Thymus (tissue), 11 donors: ENCODE results near the gene PLIN5. TPM values are rescaled to one million over a fixed set of nuclear protein-coding genes. Genes with fewer than 3 reads are reported as not detected.

Source experiments
- DNase-seq, 9 donors: peaks; one replicate each; pipeline ENCODE4 v3.0.0-alpha.2; 2013; ENCODE audit warnings: low spot score in 9 of 9, low read depth in 6 of 9, missing footprints in 1 of 9
- H3K27ac ChIP-seq, 2 donors: one replicate each; pipeline ENCODE4 v1.5.1; 2013; ENCODE audit warnings: control low read depth in 1 of 2, low read depth in 1 of 2, low read length in 1 of 2, mild to moderate bottlenecking in 1 of 2, moderate library complexity in 1 of 2
- H3K27me3 ChIP-seq, 2 donors: one replicate each; pipeline ENCODE4 v1.5.1; 2013; ENCODE audit warnings: low read length in 1 of 2; ENCODE audit not compliant: control insufficient read depth in 2 of 2, insufficient read depth in 1 of 2
- H3K36me3 ChIP-seq, 2 donors: one replicate each; pipeline ENCODE4 v1.5.1; 2013; ENCODE audit warnings: low read length in 1 of 2, mild to moderate bottlenecking in 1 of 2, moderate library complexity in 1 of 2; ENCODE audit not compliant: control insufficient read depth in 2 of 2, insufficient read depth in 2 of 2
- H3K4me1 ChIP-seq, 2 donors: one replicate each; pipeline ENCODE4 v1.5.1; 2013; ENCODE audit warnings: low read length in 2 of 2; ENCODE audit not compliant: control insufficient read depth in 2 of 2, insufficient read depth in 2 of 2
- H3K4me3 ChIP-seq, 2 donors: one replicate each; pipeline ENCODE4 v1.5.1; 2013; ENCODE audit warnings: low read length in 2 of 2, control low read depth in 1 of 2, mild to moderate bottlenecking in 1 of 2
- H3K9me3 ChIP-seq, 2 donors: one replicate each; pipeline ENCODE4 v1.5.1; 2013; ENCODE audit warnings: low read length in 1 of 2, mild to moderate bottlenecking in 1 of 2; ENCODE audit not compliant: control insufficient read depth in 2 of 2, insufficient read depth in 1 of 2
- WGBS: extraction: QIAGEN DNeasy Blood & Tissue Kit; methylation state at CpG from one replicate; pipeline ENCODE4 v1.1.7; 2013; 5-methylcytosine and 5-hydroxymethylcytosine counted together
- polyA plus RNA-seq: library from polyadenylated mRNA; stranded (reverse); fragments of 200-250 nt; gene quantifications from one replicate; pipeline ENCODE4 v1.2.3, GENCODE V29; 2013
- total RNA-seq: library from RNA; stranded (reverse); fragments of 120-200 nt; gene quantifications from one replicate; pipeline ENCODE4 v1.2.4, GENCODE V29; 2013
- donor health status: healthy.

Gene PLIN5
- total and polyA plus RNA-seq, 2 donors, result 1.2 to 12.3 TPM

DNA sequence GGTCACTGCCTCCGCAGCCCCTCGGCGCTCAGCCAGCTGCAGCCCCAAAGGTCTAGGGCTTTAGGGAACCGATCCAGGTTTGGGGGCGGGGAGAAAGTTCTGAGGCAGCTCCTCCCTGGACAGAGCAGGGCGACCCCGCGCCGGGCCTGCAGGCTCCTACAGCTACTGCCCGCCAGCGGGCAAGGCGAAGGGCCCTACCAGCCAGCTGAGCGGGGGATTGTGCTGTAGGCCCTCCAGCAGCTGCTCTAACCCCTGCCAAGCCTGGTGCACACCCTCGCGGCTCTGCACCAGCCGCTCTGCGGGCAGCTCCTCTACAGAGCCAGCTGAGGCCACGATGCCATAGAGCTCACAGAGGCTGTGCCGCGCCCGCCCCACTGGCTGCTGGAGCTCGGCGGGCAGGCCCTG, 30.7 kb downstream of the PLIN5 start:
- H3K4me1 ChIP-seq, result no peaks in the 10 kb centered on the region
- 96% methylated on average over 23 of the region's 23 CpGs for WGBS
- no peaks in the 10 kb centered on the region for H3K9me3 ChIP-seq
- H3K27me3 ChIP-seq, result no peaks in the 10 kb centered on the region
- H3K27ac ChIP-seq, result no peak overlapping the region
- peaks cover 30 to 54% of the 10 kb centered on the region in 2 donors for H3K36me3 ChIP-seq
- DNase-seq, result no peak
- no peak overlapping the region for H3K4me3 ChIP-seq

DNA sequence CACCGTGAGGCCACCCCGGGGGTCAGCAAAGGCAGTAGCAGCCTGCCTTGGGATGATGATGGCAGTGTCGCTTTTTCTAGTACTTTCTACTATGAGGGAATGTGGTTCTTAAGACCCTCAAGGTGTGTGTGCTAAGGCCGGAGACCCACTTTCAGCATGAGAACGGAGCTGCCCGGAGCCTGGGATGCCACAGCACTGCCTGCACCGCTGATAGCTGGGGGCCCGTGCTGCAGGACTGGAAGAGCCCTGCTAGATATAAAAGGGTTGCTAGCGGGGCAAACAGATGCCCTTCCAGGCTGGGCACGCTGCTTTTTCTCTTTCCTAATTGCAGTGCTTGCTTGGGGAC, 31.2 kb downstream of the PLIN5 start:
- Histone ChIP-seq H3K36me3 (peaks cover 31 to 56% of the 10 kb centered on the region in 2 donors), H3K4me3 (no peak overlapping the region), H3K9me3 (no peaks in the 10 kb centered on the region), H3K27ac (peak overlapping the region in 1 of 2 donors; percentile 8), H3K4me1 (no peaks in the 10 kb centered on the region), H3K27me3 (no peaks in the 10 kb centered on the region)
- 98% methylated on average over 10 of the region's 10 CpGs for WGBS
- no peak for DNase-seq

- peak overlapping the region in 1 of 2 donors; percentile 8 for H3K27ac ChIP-seq
- DNase-seq, result no peak
- no peaks in the 10 kb centered on the region for H3K4me1 ChIP-seq
- no peak overlapping the region for H3K4me3 ChIP-seq
- H3K36me3 ChIP-seq, result peaks cover 36 to 61% of the 10 kb centered on the region in 2 donors
- no peaks in the 10 kb centered on the region for H3K27me3 ChIP-seq
- 98% methylated on average over 25 of the region's 25 CpGs for WGBS
- no peaks in the 10 kb centered on the region for H3K9me3 ChIP-seq
Measured at GRCh38 chr19:4503132-4503824, 31.7 kb downstream of the PLIN5 start.

DNA sequence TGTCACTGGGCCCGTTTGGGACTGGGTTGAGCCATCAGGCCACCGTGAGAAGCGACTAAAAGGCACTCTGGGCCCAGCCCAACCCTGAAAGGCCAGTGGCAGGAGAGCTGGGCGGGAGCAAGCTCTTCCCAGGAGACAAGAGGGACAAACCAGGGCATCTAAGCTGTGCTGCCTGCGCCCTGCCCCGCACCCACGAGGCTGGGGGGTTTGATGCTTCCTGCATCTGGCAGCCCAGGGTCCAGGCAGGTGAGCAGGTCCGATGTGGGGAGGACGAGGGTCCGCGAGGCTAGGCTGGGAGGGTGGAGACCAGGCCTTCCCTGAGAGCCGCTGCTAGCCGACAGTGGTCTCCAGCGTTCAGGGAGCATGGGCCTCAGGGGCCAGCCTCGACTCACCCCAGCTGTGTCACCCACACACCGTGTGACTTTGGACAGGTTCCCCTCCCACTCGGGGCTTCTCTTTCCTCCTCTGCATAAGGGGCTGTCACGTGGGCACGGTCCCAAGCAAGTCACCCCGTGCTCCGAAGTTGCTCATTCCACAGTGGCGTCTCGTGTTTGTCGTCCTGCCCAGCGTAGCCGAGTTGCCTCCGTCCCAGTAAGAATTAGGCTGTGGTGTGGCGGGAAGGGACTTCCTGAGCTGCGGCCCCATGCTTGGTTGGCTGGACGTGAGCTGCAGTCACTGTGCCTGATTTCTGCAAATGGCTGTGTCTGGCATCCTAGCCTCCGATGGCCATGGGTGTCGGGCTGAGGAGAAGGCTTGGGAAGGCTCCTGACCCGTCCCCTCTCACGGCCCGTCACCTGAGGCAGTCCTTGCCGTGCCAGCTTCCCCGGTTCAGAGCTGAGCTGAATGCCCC, 32.5 kb downstream of the PLIN5 start:
- H3K9me3 ChIP-seq, result no peaks in the 10 kb centered on the region
- DNase-seq, result no peak
- H3K27ac ChIP-seq, result no peak overlapping the region
- WGBS, result 97% methylated on average over 37 of the region's 37 CpGs
- peaks cover 44 to 68% of the 10 kb centered on the region in 2 donors for H3K36me3 ChIP-seq
- H3K4me3 ChIP-seq, result no peak overlapping the region
- no peaks in the 10 kb centered on the region for H3K27me3 ChIP-seq
- no peaks in the 10 kb centered on the region for H3K4me1 ChIP-seq

GRCh38 chr19:4501691-4502090, 33.3 kb downstream of the PLIN5 start:
- no peak for DNase-seq
- H3K27me3 ChIP-seq, result no peaks in the 10 kb centered on the region
- no peaks in the 10 kb centered on the region for H3K4me1 ChIP-seq
- H3K9me3 ChIP-seq, result no peaks in the 10 kb centered on the region
- H3K36me3 ChIP-seq, result peaks cover 46 to 77% of the 10 kb centered on the region in 2 donors
- 97% methylated on average over 25 of the region's 25 CpGs for WGBS
- H3K27ac ChIP-seq, result no peak overlapping the region
- H3K4me3 ChIP-seq, result no peak overlapping the region

DNA sequence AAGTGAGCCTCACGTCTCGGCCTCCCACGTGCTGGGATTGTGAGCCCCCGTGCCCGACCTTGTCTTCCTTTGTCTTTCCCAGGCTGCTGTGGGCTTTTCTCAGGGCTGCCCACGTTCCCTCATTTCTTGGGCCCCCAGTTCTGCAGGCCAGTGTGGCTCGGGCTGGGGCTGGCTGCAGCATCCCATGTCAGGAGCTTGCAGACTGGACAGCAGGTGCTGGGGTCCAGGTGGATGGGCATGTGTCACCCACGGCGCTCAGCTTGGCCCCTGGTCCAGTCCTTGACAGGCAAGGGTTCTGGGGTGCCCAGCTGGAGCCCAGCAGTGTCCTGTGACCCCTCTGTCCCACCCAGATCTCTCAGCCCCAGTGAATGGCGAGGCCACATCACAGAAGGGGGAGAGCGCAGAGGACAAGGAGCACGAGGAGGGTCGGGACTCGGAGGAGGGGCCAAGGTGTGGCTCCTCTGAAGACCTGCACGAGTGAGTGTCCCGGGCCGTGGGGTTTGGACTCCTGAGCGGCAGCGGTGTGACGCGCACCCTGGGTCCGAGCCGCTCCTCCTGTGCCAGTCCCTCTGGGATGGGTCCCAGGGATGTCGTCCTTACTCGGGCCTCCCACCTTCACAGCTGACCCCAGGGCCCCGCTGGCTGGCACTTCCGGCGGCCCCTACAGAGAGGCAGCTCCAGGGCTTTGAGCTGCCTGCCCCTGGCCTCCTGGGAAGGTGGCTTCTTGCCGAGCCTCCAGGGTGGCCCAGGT, 34.0 kb downstream of the PLIN5 start:
- WGBS, result 98% methylated on average over 29 of the region's 29 CpGs
- DNase-seq, result no peak

GRCh38 chr19:4499855-4500254, 35.2 kb downstream of the PLIN5 start:
- H3K4me3 ChIP-seq, result no peak overlapping the region
- H3K27me3 ChIP-seq, result no peaks in the 10 kb centered on the region
- peaks cover 56 to 84% of the 10 kb centered on the region in 2 donors for H3K36me3 ChIP-seq
- no peaks in the 10 kb centered on the region for H3K9me3 ChIP-seq
- H3K4me1 ChIP-seq, result no peaks in the 10 kb centered on the region
- DNase-seq, result no peak
- WGBS, result over 99% methylated on average over 15 of the region's 15 CpGs
- no peak overlapping the region for H3K27ac ChIP-seq

More for the DNA sequence above, 34.0 kb downstream of the PLIN5 start:
- Histone ChIP-seq H3K36me3 (peaks cover 52 to 83% of the 10 kb centered on the region in 2 donors), H3K4me1 (no peaks in the 10 kb centered on the region), H3K27me3 (no peaks in the 10 kb centered on the region), H3K4me3 (no peak overlapping the region), H3K27ac (no peak overlapping the region), H3K9me3 (no peaks in the 10 kb centered on the region)

DNA sequence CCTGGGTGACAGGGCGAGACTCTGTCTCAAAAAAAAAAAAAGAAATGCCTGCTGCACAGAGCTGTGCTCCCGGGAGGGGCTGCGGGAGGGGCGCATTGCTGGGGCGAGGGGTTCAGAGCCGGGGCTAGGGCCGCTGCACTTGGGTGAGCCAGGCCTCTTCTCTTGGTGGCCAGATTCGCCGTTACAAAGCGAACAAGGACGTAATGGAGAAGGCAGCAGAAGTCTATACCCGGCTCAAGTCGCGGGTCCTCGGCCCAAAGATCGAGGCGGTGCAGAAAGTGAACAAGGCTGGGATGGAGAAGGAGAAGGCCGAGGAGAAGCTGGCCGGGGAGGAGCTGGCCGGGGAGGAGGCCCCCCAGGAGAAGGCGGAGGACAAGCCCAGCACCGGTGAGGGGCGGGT, 35.7 kb downstream of the PLIN5 start:
- H3K36me3 ChIP-seq, result peaks cover 58 to 83% of the 10 kb centered on the region in 2 donors
- no peaks in the 10 kb centered on the region for H3K9me3 ChIP-seq
- H3K4me3 ChIP-seq, result no peak overlapping the region
- no peak overlapping the region for H3K27ac ChIP-seq
- 96% methylated on average over 23 of the region's 23 CpGs for WGBS
- DNase-seq, result no peak
- H3K27me3 ChIP-seq, result no peaks in the 10 kb centered on the region
- H3K4me1 ChIP-seq, result no peaks in the 10 kb centered on the region

DNA sequence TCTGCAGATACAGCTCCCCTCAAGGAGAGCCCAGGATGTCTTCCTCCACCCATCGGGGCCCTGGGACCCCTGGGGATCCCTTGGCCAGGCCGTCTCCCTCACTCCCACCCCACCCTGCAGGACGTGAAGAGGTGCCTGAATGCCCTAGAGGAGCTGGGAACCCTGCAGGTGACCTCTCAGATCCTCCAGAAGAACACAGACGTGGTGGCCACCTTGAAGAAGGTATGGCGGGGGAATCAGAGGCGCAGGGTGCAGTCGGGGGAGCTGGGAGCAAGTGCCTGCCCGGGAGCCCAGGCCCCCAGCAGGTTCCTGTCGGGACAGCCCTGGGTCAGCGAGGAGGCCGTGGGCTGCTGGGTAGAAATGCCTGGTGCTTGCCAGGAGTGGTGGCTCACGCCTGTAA, 36.3 kb downstream of the PLIN5 start:
- Histone ChIP-seq H3K4me1 (no peaks in the 10 kb centered on the region), H3K36me3 (peaks cover 62 to 88% of the 10 kb centered on the region in 2 donors), H3K27ac (no peak overlapping the region), H3K27me3 (no peaks in the 10 kb centered on the region), H3K9me3 (no peaks in the 10 kb centered on the region), H3K4me3 (no peak overlapping the region)
- 98% methylated on average over 12 of the region's 12 CpGs for WGBS
- DNase-seq, result no peak
